ENCODE measurements around the gene GALC. TPM values are rescaled to one million over a fixed set of nuclear protein-coding genes. Genes with fewer than 3 reads are reported as not detected.

Gene GALC
- polyA plus RNA-seq, 1 donor from 2014 or later, result 42.6 TPM

DNA sequence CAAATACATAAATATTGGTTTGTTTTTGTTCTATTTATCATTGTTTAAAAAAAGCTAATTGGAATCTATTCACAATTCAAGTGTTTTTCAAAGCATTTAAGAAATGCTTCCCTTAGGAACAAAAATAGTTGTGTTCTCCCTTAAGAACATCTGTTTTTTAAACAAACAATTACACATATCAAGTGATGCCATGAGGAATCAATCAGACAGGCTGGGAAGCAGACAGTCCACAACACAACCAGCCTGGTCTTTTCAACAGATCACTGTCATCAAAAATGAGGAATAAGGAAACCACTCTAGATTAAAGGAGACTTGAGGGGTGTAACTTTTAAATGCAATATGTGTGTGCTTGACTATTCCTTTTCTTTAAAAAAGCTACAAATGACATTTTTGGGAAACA, 25.5 kb downstream of the GALC start:
- H3K9me3 ChIP-seq (ENCODE audit: low read length), result no peaks in the 10 kb centered on the region
- H3K27ac ChIP-seq (ENCODE audit: low read length), result no peak overlapping the region
- no peaks in the 10 kb centered on the region for H3K27me3 ChIP-seq (ENCODE audit: insufficient read depth, low read depth, low read length)
- TF ChIP-seq RAD21 (conservative IDR thresholded peaks at IDR 0.05) (no peak), SMC3 (conservative IDR thresholded peaks at IDR 0.05; ENCODE audit: poor library complexity) (no peak), CTCF (IDR thresholded peaks at IDR 0.05; ENCODE audit: poor library complexity, severe bottlenecking) (no peak), EP300 (conservative IDR thresholded peaks at IDR 0.05; ENCODE audit: poor library complexity, severe bottlenecking) (no peak)
- H3K9ac ChIP-seq (ENCODE audit: low read length), result no peak overlapping the region
- H2AFZ ChIP-seq (ENCODE audit: low read depth, low read length), result no peak overlapping the region
- no peak overlapping the region for H3K4me3 ChIP-seq (ENCODE audit: low read length)
- no peaks in the 10 kb centered on the region for H3F3A ChIP-seq (ENCODE audit: insufficient read depth, low read length, poor library complexity, severe bottlenecking)
- H3K4me2 ChIP-seq (ENCODE audit: low read length), result no peak overlapping the region
- no peaks in the 10 kb centered on the region for H3K9me2 ChIP-seq (ENCODE audit: insufficient read depth, low read length)
- no peaks in the 10 kb centered on the region for H3K36me3 ChIP-seq (ENCODE audit: insufficient read depth, low read length)
- H4K20me1 ChIP-seq (ENCODE audit: insufficient read depth), result no peaks in the 10 kb centered on the region
- H3K79me2 ChIP-seq (replicated peaks; ENCODE audit: insufficient read depth, low read length), result no peaks in the 10 kb centered on the region

- no peak overlapping the region for H3K27ac ChIP-seq (ENCODE audit: low read length)
Observed at GRCh38 chr14:87966816-87967215, 26.2 kb downstream of the GALC start.

More at GRCh38 chr14:87966816-87967215, 26.2 kb downstream of the GALC start:
- Histone ChIP-seq H3K4me2 (ENCODE audit: low read length) (no peak overlapping the region), H3K9me3 (ENCODE audit: low read length) (no peaks in the 10 kb centered on the region), H3K27me3 (ENCODE audit: insufficient read depth, low read depth, low read length) (no peaks in the 10 kb centered on the region), H3K4me3 (ENCODE audit: low read length) (no peak overlapping the region), H3F3A (ENCODE audit: insufficient read depth, low read length, poor library complexity, severe bottlenecking) (no peaks in the 10 kb centered on the region), H4K20me1 (ENCODE audit: insufficient read depth) (no peaks in the 10 kb centered on the region), H3K36me3 (ENCODE audit: insufficient read depth, low read length) (no peaks in the 10 kb centered on the region), H3K9me2 (ENCODE audit: insufficient read depth, low read length) (no peaks in the 10 kb centered on the region), H3K79me2 (replicated peaks; ENCODE audit: insufficient read depth, low read length) (no peaks in the 10 kb centered on the region), H2AFZ (ENCODE audit: low read depth, low read length) (no peak overlapping the region), H3K9ac (ENCODE audit: low read length) (no peak overlapping the region)
- TF ChIP-seq SMC3 (conservative IDR thresholded peaks at IDR 0.05; ENCODE audit: poor library complexity), result no peak
- no peak for TF ChIP-seq MXI1 (conservative IDR thresholded peaks at IDR 0.05; ENCODE audit: poor library complexity, severe bottlenecking)
- TF ChIP-seq EP300 (conservative IDR thresholded peaks at IDR 0.05; ENCODE audit: poor library complexity, severe bottlenecking), result no peak
- no peak for TF ChIP-seq CTCF (IDR thresholded peaks at IDR 0.05; ENCODE audit: poor library complexity, severe bottlenecking)
- TF ChIP-seq EZH2 (IDR thresholded peaks at IDR 0.05; ENCODE audit: borderline replicate concordance, insufficient read depth, low read length, poor library complexity, severe bottlenecking), result no peak
- TF ChIP-seq POLR2AphosphoS5 (IDR thresholded peaks at IDR 0.05), result no peak
- TF ChIP-seq TAF1 (IDR thresholded peaks at IDR 0.05; ENCODE audit: low read depth), result no peak
- TF ChIP-seq, protein P1, sequence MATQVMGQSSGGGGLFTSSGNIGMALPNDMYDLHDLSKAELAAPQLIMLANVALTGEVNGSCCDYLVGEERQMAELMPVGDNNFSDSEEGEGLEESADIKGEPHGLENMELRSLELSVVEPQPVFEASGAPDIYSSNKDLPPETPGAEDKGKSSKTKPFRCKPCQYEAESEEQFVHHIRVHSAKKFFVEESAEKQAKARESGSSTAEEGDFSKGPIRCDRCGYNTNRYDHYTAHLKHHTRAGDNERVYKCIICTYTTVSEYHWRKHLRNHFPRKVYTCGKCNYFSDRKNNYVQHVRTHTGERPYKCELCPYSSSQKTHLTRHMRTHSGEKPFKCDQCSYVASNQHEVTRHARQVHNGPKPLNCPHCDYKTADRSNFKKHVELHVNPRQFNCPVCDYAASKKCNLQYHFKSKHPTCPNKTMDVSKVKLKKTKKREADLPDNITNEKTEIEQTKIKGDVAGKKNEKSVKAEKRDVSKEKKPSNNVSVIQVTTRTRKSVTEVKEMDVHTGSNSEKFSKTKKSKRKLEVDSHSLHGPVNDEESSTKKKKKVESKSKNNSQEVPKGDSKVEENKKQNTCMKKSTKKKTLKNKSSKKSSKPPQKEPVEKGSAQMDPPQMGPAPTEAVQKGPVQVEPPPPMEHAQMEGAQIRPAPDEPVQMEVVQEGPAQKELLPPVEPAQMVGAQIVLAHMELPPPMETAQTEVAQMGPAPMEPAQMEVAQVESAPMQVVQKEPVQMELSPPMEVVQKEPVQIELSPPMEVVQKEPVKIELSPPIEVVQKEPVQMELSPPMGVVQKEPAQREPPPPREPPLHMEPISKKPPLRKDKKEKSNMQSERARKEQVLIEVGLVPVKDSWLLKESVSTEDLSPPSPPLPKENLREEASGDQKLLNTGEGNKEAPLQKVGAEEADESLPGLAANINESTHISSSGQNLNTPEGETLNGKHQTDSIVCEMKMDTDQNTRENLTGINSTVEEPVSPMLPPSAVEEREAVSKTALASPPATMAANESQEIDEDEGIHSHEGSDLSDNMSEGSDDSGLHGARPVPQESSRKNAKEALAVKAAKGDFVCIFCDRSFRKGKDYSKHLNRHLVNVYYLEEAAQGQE (IDR thresholded peaks at IDR 0.05; ENCODE audit: borderline replicate concordance), result no peak
- no peak for TF ChIP-seq RAD21 (conservative IDR thresholded peaks at IDR 0.05)
